Cardiac fibroblast (primary cell): ENCODE data around the gene EGLN2.

Source experiments
- DNase-seq, 2 donors: peaks; one replicate each; pipeline versions ENCODE4 v3.0.0 to v3.0.0-alpha.2; 2010; ENCODE audit warnings: low read depth in 2 of 2
- H3K4me3 ChIP-seq, 2 donors: replicated peaks in 1 of 2; 1 replicate in 1 of 2; 2 replicates in 1 of 2; pipeline ENCODE4 v1.5.1; 2011; ENCODE audit warnings: low read depth in 2 of 2, low read length in 2 of 2, mild to moderate bottlenecking in 2 of 2, moderate library complexity in 1 of 2
- TF ChIP-seq, protein P1 (sequence below): IDR thresholded peaks from one replicate; pipeline ENCODE4 v1.5.1; 2011; ENCODE audit warnings: low read depth, mild to moderate bottlenecking, low read length, inconsistent platforms

Gene EGLN2

DNA sequence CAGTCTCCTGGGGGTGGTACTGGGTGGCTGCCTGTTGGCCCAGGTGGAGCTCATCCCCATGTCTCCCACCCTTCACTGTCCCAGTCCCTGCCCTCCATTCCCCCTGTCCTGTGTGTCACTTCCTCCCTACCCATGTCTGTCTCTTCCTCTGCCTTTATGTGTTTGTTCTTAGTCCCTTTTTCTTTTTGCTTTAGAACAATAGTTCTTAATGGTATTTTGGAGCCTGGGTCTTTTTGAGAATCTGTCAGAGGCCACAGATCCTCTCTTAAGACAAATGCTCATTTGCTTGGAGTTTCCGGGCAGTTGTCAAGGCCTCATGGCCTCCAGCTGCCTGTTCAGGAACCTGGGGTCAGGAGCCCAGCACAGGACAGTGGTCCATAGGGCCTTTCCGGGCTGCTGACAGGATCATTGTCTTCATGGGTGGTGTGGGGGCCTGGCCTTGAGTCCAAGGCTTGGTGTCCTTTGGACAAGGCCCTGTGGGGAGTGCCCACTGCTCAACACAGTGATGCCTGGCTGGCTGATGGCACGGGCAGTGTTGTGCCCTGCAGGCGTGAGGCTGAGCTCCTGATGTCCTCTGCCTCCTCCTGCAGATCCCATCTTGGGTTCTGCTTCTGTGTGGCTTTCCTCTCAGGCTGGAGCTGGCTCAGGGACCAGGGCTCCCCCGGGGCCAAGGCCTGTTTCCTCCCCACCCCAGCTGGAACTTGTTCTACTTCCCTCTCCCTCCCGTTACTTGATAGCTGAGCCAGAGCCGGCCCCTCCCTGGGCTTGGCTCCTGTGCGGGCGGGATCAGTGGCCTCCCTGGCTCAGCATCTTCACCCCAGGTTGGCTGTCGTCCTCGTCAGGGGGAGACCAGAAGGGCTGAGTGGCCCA, 3.5 kb downstream of the EGLN2 start:
- TF ChIP-seq, protein P1, sequence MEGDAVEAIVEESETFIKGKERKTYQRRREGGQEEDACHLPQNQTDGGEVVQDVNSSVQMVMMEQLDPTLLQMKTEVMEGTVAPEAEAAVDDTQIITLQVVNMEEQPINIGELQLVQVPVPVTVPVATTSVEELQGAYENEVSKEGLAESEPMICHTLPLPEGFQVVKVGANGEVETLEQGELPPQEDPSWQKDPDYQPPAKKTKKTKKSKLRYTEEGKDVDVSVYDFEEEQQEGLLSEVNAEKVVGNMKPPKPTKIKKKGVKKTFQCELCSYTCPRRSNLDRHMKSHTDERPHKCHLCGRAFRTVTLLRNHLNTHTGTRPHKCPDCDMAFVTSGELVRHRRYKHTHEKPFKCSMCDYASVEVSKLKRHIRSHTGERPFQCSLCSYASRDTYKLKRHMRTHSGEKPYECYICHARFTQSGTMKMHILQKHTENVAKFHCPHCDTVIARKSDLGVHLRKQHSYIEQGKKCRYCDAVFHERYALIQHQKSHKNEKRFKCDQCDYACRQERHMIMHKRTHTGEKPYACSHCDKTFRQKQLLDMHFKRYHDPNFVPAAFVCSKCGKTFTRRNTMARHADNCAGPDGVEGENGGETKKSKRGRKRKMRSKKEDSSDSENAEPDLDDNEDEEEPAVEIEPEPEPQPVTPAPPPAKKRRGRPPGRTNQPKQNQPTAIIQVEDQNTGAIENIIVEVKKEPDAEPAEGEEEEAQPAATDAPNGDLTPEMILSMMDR = no peak
- no peak for DNase-seq
- H3K4me3 ChIP-seq = peak overlapping the region; percentile 40 to 43

DNA sequence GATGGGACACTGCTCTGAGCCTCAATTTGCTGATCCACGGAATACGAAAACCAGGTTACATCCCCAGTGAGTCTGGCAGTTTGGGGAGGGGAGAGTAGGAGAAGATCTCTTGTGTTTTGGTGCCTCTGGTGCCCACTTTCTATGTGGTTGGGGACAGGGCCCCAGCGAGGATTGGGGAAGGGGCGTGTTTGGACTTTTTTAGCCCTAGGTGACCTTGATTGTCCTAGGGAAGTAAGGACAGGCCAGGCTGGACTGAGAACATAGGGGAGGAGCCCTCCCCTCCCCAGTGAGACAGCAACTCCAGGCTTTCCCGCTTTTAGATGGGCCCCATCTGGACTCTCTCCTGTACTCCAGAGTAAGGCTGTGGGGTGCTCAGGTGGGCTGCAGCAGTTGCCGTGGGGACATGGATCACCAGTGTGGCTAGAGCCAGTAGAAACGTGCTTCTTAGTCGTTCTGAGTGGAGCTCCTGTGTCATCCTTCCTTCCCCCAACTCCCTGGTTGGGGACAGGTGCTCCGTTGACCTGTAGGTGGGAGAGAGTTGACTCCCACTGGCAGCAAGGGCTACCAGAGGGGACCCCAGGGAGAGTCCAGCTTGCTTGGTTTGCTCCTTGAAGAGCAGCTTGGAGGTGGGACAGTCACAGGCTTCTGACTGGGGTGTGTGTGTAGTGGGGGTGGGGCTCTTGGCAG, 4.3 kb downstream of the EGLN2 start:
- no peak for DNase-seq
- TF ChIP-seq, protein P1 = no peak
- peak overlapping the region; percentile 40 to 43 for H3K4me3 ChIP-seq

DNA sequence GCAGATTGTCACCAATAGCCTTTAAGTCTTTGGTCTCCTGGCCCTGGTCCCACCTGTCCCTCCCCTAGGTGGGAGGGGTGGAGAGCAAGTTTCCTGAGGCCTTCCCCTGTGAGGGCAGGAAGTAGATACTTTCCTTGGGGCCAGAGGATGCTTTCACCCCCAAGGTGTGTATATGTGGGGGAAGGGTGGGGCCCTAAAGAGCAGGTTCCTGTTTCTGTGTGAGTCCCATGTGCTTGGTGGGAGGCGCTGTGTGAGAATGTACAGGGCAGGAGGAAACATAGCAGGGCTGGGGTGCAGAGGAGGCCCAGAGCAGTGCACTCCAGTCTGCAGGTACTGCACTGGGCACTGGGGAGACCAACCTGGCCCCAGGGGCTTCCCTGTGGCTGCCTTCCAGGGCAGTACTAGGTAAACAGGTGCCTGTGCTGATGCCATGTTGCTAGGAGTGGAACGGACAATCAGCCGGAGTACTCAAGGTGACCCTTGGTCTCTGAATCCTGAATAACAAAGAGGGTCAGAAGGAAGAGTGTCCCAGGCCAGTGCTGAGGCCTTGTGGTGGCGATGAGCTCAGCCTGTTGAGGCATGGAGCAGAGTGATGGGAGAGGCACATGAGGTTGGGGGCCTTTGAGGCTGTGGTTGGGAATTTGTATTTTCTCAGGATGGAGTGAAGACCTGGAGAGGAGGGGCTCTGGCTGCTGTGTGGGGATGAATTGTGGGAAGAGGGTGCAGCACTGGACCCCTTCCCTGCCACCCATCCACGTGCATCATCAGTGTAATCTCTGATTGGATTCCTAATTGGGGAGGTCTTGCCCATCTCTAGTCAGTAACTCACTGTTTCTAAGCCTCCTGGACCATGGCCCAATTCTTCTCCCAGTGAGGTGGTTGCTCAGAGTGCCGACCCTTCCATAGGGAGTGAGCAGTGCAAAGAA, 5.1 kb downstream of the EGLN2 start:
- TF ChIP-seq, protein P1 = no peak
- no peak overlapping the region for H3K4me3 ChIP-seq
- no peak for DNase-seq

DNA sequence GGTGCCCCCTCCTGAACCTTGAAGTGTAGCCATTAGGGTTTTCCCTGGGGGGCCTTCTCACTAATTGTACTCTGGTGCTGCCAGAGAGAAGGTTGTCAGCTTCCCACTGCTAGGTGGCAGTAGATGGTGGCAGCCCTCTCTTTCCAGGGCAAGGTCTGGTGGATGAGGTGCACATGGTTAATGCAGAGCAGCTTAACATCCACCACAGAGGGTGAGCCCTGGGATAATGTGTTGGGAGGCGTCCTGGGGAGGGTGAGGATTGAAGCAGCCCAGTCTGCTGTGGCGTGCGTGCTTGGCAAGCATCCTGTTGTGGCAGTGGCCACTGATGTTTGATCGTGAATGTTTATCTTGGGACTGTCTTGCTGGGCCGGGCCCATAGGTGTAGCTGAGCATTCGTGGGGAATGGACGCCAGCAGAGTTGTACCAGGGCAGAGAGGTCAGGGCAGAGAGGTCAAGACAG, 5.8 kb downstream of the EGLN2 start:
- DNase-seq = no peak
- TF ChIP-seq, protein P1 = peak; percentile 13
- no peak overlapping the region for H3K4me3 ChIP-seq

DNA sequence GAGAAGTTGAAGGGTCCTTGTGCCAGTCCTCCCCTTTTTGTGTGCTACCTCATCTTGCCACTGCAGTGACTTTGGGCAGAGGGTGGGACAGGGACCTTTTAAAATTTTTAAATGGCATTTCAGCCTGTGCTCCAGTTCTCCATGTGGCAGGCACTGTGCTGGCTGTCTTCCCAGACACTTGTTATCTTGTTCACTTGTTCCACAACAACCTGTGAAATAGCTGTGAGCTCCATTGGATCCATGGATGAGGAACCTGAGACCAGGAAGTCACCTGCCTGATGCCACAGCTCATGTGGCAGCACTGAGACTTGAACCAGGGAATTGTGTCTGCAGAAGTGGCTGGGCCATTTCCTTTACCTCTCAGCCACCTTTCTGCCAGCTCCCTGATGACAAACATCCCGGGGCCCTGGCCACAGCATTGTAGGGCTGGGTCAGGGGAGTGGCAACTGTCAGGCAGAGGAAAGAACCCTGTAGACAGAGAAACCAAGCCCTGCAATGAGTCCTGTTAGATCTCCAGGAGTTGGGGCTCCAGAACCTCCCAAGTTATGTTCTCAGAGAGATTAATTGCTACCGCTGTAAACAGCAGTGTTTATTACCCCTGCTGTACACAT, 6.4 kb downstream of the EGLN2 start:
- TF ChIP-seq, protein P1 = no peak
- no peak overlapping the region for H3K4me3 ChIP-seq
- DNase-seq = no peak

DNA sequence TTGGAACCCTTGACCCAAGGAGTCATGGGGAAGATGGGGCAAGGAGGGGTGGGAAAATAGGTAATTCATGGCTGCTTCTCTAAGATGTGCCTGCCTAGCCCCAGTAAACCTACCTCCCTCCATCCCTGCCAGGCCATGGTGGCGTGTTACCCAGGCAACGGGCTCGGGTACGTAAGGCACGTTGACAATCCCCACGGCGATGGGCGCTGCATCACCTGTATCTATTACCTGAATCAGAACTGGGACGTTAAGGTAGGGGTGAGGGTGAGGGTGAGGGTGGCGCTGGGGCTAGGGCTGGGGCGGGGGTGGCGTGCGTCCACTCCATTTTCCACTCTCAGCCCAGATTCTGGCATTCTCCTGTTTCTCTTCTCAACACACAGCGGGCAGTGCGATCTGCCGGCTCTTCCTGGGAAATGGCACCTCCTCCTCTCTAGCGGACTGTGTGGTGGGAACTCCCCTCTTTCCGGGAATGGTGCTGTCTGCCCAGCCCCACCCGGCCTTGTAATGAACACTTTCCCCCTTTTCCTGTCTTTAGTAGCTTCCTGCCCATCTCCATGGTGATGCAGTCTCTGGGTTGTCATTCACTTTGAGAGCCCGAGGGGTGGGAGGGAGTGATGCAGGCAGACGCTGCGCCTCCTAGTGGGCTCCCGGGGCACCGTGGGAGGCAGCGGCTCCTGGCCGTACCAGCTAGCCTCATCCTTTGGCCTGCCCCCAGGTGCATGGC, 7.6 kb downstream of the EGLN2 start:
- peak overlapping the region in 1 of 2 donors; percentile 19 for H3K4me3 ChIP-seq
- DNase-seq = peak; percentile 97 to 98
- TF ChIP-seq, protein P1 = peak; percentile 94
